GM10248 (cell line): Measurements from ENCODE around the gene VASN.

ENCODE experiments used
- CTCF ChIA-PET: fragments of 300-600 bp; sonication (Branson Sonifier 250); formaldehyde crosslinking; extraction: SDS; loops from one replicate; lab custom pipeline; 2021; ENCODE audit warnings: antibody characterized with exemption; lab: Yijun Ruan, JAX
- POLR2A ChIA-PET: fragments of 350-650 bp; sonication (Branson Sonifier 250); formaldehyde crosslinking; extraction: SDS; loops from one replicate; lab custom pipeline; 2020; ENCODE audit warnings: antibody characterized with exemption; lab: Yijun Ruan, JAX
- DNase-seq: peaks from one replicate; pipeline ENCODE4 v3.0.0; 2012; ENCODE audit errors: extremely low spot score
- CTCF ChIP-seq: IDR thresholded peaks from 2 replicates; pipeline ENCODE4 v1.5.1; 2012; ENCODE audit warnings: mild to moderate bottlenecking, low read depth; ENCODE audit errors: extremely low read depth, missing control alignments, control extremely low read depth

VASN gene

GRCh38 chr16:4365014-4365406, 6.6 kb upstream of the VASN start:
- TF ChIP-seq CTCF = no peak
- POLR2A ChIA-PET = interaction anchor here (0.6 kb wide), 1 partner anchor 733 kb away, joined by 3 read pairs; the partner anchor contains the start of gene EEF2KMT
- CTCF ChIA-PET = interaction anchor here (1.0 to 3.1 kb wide), 5 partner anchors 13 to 56 kb away, joined by 3 to 21 read pairs (median 3); partner anchors contain the start of gene PAM16
- DNase-seq = peak; percentile 48

- ChIA-PET CTCF (interaction anchor here (1.1 to 3.1 kb wide), 4 partner anchors 15 to 56 kb away, joined by 3 to 21 read pairs (median 3); partner anchors contain the start of gene PAM16), POLR2A (no interaction called here)
- no peak for DNase-seq
- TF ChIP-seq CTCF = no peak
Measured at GRCh38 chr16:4365615-4366014, 6.0 kb upstream of the VASN start.

GRCh38 chr16:4366016-4366415, 5.6 kb upstream of the VASN start:
- DNase-seq = no peak
- TF ChIP-seq CTCF = no peak
- ChIA-PET POLR2A (no interaction called here), CTCF (interaction anchor here (1.3 to 3.1 kb wide), 2 partner anchors 15 to 37 kb away, joined by 3 to 21 read pairs; partner anchors contain the start of gene PAM16)

- ChIA-PET POLR2A (no interaction called here), CTCF (interaction anchor here (1.0 to 3.1 kb wide), 3 partner anchors 8 to 36 kb away, joined by 3 to 21 read pairs (median 4); no protein-coding TSS in a partner anchor)
- TF ChIP-seq CTCF = no peak
- no peak for DNase-seq
Measured at GRCh38 chr16:4367393-4367856, 4.2 kb upstream of the VASN start.

GRCh38 chr16:4369007-4369733, 2.5 kb upstream of the VASN start:
- ChIA-PET CTCF (interaction anchor here (1.1 to 2.6 kb wide), 3 partner anchors 10 to 34 kb away, joined by 3 to 16 read pairs (median 4); no protein-coding TSS in a partner anchor), POLR2A (no interaction called here)
- no peak for TF ChIP-seq CTCF
- no peak for DNase-seq

- DNase-seq = no peak
- TF ChIP-seq CTCF = no peak
- ChIA-PET CTCF (interaction anchor here (1.1 to 2.6 kb wide), 4 partner anchors 11 to 117 kb away, joined by 3 to 16 read pairs (median 4); no protein-coding TSS in a partner anchor), POLR2A (no interaction called here)
Measured at GRCh38 chr16:4370151-4370550, 1.5 kb upstream of the VASN start.
